ENCODE data around the gene BCL2L1.

DNA sequence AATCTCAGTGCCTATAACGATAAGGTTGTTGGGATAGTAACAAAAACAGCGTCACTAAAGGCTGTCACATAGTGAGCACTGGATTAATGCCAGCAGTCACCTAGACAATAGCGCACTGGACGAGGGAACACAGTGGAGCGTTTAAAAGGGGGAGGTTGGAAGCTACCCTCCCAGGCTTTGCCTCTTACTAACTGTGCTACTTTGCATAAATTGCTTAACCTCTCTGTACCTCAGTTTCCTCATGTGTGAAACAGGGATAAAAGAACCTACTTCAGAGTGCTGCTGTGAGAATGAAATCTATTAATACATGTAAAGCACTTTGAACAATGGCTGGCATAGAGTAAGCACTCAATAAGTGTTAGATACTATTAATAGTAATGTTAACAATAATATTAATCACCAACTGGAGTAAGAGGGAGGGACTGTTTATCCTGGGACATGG is 10.5 kb downstream of the BCL2L1 start:
- TF ChIP-seq REST (IDR thresholded peaks at IDR 0.05; ENCODE audit: low read depth, low read length) (no peak), USF2 (IDR thresholded peaks at IDR 0.05; ENCODE audit: borderline replicate concordance, low read depth, low read length) (no peak), RAD21 (IDR thresholded peaks at IDR 0.05; ENCODE audit: low read length) (no peak), FOXM1 (IDR thresholded peaks at IDR 0.05; ENCODE audit: low read depth) (no peak), RXRA (IDR thresholded peaks at IDR 0.05; ENCODE audit: borderline replicate concordance, low read depth) (no peak), MXI1 (IDR thresholded peaks at IDR 0.05; ENCODE audit: low read depth, low read length) (no peak)
- TF ChIP-seq, protein P1, sequence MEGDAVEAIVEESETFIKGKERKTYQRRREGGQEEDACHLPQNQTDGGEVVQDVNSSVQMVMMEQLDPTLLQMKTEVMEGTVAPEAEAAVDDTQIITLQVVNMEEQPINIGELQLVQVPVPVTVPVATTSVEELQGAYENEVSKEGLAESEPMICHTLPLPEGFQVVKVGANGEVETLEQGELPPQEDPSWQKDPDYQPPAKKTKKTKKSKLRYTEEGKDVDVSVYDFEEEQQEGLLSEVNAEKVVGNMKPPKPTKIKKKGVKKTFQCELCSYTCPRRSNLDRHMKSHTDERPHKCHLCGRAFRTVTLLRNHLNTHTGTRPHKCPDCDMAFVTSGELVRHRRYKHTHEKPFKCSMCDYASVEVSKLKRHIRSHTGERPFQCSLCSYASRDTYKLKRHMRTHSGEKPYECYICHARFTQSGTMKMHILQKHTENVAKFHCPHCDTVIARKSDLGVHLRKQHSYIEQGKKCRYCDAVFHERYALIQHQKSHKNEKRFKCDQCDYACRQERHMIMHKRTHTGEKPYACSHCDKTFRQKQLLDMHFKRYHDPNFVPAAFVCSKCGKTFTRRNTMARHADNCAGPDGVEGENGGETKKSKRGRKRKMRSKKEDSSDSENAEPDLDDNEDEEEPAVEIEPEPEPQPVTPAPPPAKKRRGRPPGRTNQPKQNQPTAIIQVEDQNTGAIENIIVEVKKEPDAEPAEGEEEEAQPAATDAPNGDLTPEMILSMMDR (IDR thresholded peaks at IDR 0.05) = no peak

Measured in SK-N-SH (cell line).